NCI-H1436 treated with DMSO at 0.1 percent for 48 hours (cell line): ENCODE data around the gene BACE2.
"Not testable (repeated sequence)": the region's sequence is repeated elsewhere in the genome, so short reads cannot be mapped to it uniquely, and the experiment has no call there.

ENCODE experiments used
- DNase-seq: peaks from one replicate; lab custom pipeline; 2025; lab: John Stamatoyannopoulos, UW

Gene BACE2

DNA sequence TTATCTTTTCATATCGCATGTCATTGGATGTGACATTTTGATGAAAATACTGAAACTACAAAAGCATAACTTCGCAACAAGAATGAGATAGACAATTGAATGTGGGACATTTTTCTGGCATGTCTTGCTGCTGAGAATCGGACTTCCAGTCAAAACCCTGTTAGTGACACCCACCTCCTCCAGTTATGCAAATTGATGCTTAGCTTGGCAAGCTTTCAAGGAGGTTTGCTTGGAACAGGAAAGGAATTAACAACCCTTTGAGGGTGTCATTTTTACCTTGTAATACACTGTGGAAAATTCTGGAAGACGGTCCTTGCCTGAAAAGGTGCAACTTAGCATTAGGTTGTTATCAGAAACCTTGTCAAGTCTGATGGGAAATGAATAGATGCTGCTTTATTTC is 109.9 kb downstream of the BACE2 start:
- DNase-seq, result no peak

DNA sequence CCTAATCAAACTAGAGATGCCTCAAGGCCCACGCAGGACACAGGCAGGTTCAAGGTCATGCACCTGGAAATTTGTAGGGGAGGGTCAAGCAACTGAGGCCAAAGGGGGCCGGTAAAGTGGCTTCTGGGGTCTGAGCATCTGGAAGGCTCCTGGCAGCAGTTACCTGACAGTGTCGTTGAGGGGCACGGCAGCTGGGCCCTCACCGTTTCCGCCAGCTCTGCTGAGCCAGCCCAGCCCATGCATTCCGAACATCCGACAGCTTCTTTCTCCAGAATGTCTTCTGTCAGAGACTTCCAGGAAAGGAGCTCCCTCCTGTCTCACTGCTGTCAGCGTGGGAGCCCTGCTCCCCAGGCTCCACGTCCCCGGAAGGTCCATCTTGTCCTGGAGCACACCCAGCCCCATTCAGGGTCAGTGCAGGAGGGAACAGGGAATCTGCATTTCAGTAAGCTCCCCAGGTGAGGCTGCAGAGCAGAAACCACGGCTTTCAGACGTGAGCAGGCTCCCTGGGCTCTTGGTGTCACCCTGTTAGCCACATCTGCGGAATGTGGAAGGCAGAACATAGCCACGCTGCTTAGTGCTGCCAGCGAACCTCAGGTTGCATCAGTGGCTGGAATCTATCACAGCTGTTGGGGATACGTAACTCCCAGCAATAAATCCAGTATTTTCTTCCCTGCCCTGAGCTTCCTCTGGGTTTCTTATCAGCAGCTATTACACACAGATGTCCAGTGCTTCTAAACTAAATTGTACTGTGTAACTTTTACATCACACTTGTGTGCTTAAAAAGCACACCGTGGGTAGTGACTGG is 112.4 kb downstream of the BACE2 start:
- no peak for DNase-seq

DNA sequence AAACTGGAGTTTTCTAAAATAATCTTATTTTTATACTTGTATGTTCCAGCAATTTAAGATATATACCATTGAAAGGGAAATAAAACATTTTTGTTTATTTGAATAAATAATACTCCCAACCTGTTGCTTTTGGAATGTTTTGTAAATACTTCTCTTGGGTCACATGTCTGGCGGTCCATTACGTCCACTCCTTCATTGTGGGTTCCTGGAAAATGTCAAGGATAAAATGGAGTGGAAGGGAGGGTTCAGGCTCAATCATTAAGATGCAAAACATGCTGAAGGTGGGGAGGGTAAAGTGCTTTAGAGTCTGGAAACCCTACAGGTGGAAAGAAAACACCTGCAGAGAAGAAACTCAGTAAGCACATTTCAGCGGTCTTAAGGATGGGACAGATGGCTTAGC is 114.5 kb downstream of the BACE2 start:
- DNase-seq, result no peak

DNA sequence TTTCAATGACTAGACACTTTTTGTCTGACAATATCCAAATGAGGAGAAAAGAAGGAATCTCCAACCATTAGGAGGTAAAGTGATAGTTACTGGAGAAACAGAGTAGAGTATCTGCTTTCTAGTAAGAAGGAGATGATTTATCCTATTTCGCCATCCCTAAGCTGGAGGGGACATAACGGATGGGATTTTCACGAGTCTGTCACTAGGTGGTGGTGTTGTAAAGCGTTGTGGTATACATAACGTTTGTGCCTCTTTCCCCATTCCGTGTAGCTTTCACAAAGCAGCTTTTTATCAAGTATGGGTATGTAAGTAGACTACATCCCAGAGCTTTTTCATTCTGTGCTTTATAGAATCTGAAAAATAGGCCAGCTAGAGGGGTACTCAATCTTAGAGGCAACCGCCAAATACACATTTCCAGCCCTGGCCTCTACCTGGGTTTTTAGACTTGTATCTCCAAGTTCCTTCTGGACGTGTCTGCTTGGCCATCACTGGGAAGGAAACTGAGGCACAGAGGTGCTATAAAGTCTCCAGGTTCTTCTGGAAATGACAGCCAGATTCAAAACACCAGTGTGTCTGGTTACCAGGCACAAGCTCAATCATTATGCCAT is 115.4 kb downstream of the BACE2 start:
- peak; percentile 30 for DNase-seq

DNA sequence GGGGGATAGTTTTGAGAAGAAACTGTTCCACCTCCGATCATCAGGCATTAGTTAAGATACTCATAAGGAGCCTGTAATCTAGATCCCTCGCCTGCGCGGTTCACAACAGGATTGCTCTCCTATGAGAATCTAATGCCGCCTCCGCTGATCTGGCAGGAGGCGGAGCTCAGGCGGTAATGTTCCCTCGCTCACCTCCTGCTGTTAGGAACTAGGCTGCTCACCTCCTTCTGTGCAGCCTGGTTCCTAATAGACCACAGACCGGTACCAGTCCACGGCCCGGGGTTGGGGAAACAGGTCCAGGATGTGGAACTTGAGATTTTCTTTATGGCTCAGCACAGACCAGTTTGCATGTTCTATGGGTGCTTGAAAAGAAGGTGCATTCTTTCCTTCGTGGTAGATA is 121.5 kb downstream of the BACE2 start:
- no peak for DNase-seq

DNA sequence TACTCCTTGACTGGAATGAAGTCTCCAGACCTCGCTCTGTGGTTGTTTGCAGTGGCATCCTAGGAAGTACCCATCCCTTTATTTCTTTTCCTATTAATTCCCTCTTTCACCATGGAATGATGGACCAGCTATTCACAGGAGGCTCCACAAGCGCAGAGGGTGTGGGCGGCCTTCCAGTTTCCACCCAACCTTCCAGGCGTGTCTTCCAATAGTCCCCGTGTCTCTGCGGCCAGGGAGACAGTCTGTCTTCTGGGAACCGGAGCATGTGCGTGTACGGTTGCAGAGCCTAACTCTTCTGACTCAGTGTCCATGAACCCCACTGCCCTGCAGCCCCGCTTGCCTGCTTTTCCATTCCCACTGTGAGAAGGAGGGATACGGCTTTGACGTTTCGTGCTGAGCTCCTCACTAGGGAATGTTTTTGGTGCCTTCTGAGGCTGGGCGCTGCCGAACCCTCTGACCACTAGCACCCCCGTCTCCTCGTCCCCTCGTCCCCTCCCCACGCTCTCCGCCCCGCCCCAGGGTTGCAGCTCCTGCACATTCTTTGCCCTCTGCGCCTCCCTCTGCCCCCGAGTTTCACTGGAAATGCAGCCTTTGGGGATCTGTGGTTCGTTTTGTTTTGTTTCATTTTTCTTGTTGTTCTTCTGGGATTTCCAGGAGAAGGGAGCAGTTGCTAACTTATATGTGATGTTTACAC is 122.3 kb downstream of the BACE2 start:
- no peak for DNase-seq

DNA sequence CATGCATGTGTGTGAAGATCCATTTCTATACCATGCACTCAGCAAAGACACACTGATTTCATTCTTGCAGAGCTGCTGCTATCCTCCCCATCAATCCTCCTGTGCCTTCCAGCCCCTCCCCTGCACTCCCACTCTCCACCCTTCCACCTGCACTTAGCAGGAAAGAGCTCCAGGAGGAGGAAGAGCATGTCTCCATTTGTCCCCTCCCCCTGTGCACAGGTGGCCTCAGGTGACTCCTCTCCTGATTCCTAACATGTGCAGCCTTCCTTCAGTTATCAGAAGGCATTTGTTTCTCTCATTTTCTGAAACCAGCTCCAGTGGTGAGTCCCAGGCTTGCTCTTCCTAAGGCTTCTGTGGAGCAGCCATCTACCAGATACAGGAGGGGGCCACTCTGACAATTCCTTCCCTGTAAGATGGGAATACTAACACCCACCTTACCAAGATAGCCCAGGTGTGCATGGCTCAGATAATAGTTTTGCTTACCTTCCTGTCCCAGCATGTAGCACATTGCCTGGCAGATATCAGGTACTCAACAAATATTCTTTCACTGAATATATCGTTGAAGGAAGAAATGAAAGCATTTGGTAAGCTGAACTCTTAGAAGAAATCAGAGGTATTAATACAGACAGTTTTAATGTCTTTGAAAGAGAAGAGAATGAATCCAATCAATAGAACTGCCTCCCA is 126.7 kb downstream of the BACE2 start:
- no peak for DNase-seq

DNA sequence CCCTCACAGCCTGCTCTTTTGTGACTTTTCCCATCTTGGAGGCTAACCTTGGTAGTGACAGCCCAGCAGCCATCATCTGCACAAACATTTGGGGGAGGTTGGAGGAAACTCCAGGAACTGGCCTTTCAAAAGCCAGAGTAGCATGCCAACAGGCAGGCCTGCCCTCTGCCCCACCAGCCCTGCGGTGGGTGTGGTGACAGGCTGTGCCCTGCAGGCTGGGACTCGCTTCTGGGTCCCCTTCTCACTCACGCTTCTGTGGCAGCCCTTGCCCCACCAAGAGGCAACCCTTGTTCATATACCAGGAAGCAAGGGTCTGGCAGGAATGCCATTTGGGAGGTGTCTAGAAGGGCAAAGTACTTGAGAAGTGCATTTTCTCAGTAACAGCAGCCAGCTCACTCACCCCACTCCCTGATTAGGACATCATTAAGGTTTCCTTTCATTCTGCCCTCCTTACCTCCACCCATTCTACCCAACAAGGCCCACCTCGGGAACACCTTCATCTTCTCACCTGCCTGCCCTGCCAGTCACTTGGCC is 127.8 kb downstream of the BACE2 start:
- no peak for DNase-seq

DNA sequence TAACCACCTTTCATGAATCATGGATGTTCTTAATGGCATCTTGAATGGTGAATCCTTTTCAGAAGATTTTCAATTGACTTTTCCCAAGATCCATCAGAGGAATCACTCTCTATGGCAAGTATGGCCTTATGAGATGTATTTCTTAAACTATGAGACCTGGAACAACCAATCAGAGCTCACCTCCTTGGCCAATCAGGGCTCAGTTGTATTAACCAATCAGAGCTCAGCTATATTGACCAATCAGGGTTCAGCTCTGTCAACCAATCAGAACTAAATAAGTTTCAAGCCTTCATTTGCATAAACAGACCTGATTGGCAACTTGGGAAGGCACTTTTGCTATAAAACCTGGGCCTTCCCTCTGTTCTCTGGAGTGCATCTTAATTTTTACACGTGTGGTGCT is 135.0 kb downstream of the BACE2 start:
- no peak for DNase-seq

DNA sequence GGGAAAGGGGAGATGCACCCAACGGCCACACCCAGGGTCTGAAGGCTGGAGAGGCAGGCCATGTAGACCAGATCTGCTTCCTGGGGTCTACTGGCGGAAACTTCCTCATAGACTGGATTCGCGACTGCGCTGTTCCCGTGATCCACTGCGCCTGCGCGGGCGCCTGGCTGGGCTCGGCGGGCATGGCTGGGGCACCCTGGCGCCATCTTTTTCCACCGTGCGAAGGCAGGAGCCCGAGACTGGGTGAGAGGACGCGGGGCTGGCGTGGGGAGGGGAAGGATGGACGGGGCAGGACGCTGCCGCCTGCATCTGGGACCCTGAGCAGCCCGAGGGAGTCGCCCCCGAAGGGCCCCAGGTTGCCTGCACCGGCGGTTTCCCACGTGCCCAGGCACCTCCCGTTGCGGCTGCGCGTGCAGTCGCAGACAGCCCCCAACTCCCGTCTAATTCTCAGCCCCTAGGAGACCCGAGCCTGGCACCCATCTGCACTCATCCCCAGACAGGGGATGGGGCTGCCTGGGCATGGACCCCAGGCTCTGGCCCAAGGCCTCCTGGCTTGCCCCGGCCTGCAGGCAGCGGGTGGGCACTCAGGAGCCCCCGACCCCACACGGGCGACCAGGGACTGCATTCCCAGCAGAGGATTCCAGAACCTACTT is 136.2 kb downstream of the BACE2 start:
- no peak for DNase-seq

DNA sequence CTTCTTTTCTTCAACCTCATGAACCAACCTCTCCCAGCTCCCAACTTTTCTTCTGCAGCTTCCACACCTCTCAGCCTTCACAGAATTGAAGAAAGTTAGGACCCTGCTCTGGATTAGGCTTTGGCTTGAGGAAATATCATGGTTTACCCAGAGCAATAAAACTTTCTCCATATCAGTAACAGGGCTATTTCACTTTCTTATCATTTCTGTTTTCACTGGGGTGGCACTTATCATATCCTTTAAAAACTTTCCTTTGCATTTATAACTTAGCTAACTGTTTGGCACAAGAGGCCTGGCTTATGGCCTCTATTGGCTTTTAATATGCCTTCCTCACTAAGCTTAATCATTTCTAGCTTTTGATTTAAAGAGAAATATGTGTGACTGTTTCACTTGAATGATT is 139.3 kb downstream of the BACE2 start:
- no peak for DNase-seq

DNA sequence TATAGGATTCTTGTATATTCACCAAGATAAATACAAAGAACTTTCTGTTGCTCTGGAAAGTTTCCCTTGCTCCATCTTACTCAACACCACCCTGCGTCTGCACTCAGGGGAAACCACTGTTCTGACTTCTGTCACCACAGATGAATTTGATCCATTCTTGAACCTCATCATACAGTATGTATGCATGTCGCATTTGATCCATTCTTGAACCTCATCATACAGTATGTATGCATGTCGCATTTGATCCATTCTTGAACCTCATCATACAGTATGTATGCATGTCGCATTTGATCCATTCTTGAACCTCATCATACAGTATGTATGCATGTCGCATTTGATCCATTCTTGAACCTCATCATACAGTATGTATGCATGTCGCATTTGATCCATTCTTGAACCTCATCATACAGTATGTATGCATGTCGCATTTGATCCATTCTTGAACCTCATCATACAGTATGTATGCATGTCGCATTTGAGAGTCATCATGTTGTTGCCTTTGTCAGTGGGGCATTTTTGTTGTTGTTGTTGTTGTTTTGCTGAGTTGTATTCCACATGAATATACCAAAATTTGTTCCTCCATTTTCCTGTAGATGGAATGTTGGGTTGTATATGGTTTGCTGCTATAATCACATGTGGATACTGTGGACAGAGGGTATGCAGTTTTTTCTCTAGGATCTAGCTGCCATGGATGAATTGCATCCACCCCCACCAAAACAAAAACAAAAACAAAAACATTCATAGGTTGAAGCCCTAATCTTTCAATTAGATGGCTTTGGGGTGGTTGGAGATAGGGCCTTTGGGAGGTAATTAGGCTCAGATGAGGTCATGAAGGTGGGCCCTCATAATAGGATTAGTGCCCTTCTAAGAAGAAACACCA is 145.6 kb downstream of the BACE2 start:
- DNase-seq, result not testable (repeated sequence)

DNA sequence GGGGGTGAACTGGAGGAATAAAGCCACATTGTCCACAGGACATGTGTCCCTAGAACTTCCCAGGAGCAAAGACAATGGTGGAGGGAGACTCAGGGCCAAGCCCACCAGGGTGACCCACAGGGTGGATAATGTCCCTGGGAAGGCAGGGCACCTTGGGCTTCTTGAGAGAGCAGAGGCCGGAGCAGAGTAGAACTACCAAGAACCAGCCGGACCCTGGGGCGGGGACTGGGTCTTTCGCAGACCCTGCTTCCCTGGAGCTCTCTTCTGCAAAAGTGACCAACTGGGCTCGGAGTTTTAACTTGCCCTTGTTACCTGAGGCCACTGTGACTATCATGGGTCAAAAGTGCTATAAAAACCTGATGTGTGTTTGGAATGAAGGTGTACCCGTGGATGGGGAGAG is 147.8 kb downstream of the BACE2 start:
- DNase-seq, result no peak

DNA sequence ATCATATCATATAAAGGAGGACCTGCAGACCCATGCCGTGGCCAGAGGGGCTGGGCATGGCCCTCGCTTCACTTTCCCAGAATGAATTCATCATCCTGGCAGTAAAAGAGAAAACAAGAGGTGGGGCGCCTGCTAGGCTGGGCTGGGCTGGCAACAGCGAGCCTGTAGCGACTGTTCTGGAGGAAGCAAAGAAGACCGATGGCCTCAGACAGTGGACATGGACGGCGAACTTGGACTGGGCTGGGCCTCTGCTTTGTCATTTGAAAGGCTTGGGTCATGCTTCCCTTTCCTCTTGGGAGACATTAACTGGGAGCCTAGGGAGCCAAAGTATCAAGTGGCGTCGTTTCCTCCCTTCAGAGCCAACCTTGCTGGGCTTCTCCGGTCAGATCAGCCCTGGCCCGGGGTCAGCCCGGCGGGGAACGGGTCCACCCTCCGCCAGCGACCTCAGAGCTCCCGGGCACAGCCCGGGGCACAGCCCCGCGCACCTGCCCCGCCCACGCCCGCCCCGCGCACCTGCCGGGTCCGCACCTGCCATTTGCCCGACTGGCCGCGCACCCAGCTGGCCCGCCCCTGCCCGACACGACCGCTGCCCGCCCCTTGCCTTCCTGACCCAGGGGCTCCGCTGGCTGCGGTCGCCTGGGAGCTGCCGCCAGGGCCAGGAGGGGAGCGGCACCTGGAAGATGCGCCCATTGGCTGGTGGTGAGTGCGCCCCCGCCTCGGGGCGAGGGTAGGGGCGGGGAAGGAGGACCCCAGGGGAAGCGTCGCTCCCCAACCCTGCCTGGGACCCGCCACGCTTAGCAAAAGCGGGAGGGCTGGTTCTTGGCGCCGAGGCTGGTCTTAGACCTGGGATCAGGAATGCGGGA is 148.5 kb downstream of the BACE2 start, which contains the start of gene FAM3B:
FAM3B (plus strand) TSS at position 602 of the 863 bp plus-strand sequence; CDS start at position 681, 79 bp downstream.
- no peak for DNase-seq

DNA sequence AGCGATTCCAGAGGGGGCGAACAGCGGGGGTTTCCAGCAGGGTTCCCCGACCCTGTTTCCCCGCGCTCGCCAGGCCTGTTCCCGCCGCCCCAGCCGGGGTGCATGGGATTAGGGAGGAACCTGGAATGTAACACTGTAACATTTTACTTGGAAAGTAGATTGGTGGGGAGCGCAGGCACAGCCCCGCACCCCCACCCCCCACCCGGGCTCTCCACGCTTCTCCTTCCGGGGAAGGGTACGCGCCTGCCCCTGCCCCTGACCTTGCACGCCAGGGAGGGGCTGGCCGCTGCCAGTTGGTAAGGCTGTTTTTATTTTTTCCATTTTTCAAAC is 149.1 kb downstream of the BACE2 start:
- DNase-seq, result no peak

DNA sequence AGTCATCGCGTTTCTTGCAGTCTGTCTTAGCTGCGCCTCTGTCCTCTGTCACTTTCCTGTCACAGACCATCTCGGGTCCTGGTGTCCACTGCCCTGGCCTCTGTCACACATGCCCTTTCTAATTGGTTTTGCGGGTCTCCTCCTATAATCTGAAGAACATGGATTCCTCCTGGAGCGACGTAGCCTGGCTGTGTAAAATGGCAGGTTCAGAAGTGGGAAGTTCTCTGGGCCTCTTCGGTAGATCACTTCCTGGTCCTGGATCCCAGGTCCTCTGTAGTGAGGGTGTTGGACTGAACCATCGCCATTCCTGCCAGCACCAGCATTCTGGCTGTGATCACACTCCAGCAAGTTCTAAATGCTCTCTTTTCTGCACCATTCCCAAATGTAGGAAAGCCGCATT is 149.5 kb downstream of the BACE2 start:
- DNase-seq, result no peak

DNA sequence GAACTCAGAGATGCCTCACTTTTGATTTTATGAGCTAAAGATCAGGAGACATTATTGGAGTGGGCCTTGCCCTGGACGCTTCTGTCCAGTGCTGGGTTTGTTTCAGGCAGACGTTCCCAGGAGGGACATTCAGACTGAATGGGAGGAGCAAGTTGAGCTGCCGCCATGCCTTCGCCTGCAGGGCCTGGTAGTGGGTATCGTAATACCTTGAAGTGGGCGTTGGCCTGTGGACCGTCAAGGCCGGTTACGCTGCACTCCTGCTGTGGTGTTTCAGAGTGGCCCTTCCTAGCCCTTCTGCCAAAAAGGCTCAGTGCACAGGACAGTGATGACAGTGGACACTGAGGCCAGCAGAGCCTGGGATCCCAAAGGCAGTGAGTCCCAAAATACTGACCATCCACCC is 150.3 kb downstream of the BACE2 start:
- no peak for DNase-seq

DNA sequence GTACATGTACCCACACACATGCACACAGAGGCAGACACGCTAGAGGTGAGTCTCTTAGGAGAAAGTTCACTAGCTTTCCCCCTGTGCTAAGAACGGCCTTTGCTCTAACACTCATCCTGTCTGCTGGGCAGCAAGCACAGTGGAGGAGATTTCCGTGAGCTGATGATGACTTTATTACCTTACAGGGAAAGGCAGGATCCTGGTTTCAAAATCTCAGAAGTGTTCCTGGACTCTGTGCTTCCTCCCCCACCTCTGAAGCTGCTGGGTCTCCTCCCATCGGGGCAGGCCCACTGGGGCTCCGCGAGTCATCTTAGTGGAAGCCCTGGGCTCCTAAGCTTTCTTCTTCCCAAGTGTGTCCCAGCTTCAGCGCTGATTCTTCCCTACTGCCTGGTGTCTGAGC is 151.3 kb downstream of the BACE2 start:
- no peak for DNase-seq

DNA sequence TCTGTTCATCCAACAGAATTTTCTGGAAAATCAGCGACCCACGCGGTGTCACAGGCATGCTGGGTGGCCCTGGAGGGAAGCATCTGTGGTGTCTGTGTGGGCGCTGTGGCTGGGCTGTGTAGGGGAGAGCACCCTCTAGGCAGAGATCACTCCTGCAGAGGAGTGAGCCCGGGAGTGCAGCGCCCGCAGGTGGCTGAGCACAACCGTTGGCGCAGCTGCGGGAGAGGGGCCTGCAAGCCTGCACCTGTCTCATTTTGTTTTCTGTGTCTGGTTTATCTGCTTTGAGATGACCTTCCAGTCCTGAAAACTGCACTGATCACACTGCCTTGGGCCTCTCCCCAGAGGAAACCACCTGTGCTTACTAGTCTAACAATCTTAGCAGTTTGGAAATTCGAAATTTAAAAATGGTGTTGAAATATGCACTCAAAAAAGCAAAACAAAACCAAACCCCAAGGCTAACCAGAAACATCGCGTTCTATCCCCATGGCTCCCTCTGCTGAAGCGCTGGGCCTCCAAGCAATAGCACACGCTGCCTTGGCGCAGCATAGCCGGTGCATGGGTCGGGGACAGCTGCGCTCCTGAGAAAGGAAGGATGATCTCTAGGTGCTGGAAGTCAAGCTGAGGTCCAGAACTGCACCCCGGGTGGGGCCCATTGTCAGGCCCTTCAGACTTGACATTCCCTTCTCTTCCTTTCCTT is 153.4 kb downstream of the BACE2 start:
- peak; percentile 40 for DNase-seq
